Caco-2 (cell line): ENCODE results near the gene TGFA. TPM values are rescaled to one million over a fixed set of nuclear protein-coding genes. Genes with fewer than 3 reads are reported as not detected.

Experiments used
- BruUV-seq: library from RNA; stranded (reverse); fragments of 400-500 nt; replicated peaks from 2 replicates; lab custom pipeline; 2021; lab: Mats Ljungman, UMichigan
- CTCF ChIA-PET: fragments of 300-600 bp; sonication (Branson Sonifier 250); formaldehyde crosslinking; loops from one replicate; lab custom pipeline; 2022; ENCODE audit warnings: antibody characterized with exemption; lab: Charles Lee
- POLR2A ChIA-PET: fragments of 300-600 bp; sonication (Branson Sonifier 250); formaldehyde crosslinking; loops from one replicate; lab custom pipeline; 2022; ENCODE audit warnings: antibody characterized with exemption; lab: Charles Lee
- DNase-seq, 2 experiments: peaks; one replicate each; pipeline versions ENCODE4 v3.0.0 to v3.0.0-alpha.2; 2020 to 2022
- H3K27me3 ChIP-seq: replicated peaks from 2 replicates; pipeline ENCODE4 v1.6.0; 2011; ENCODE audit warnings: low read length; ENCODE audit not compliant: control insufficient read depth, insufficient read depth
- H3K36me3 ChIP-seq: 2 replicates; pipeline ENCODE4 v1.5.1; 2011; ENCODE audit warnings: low read length; ENCODE audit not compliant: control insufficient read depth, insufficient read depth
- H3K4me1 ChIP-seq: fragments of 250-450 bp; sonication (Bioruptor Pico); 2 replicates; pipeline ENCODE4 v1.5.1; 2020; ENCODE audit warnings: mild to moderate bottlenecking
- H3K4me3 ChIP-seq: 2 replicates; pipeline ENCODE4 v1.5.1; 2011; ENCODE audit warnings: low read depth, mild to moderate bottlenecking, control low read depth, low read length
- H3K9me3 ChIP-seq: fragments of 250-450 bp; sonication (Bioruptor Pico); 2 replicates; pipeline ENCODE4 v1.5.1; 2020; ENCODE audit warnings: mild to moderate bottlenecking, moderate library complexity
- H3K27ac Mint-ChIP-seq: one replicate; pipeline ENCODE4 v1.8.0; 2022; ENCODE audit warnings: mixed read lengths; ENCODE audit not compliant: unreplicated experiment
- H3K27me3 Mint-ChIP-seq: one replicate; pipeline ENCODE4 v1.8.0; 2022; ENCODE audit warnings: mixed read lengths; ENCODE audit not compliant: insufficient read depth, unreplicated experiment
- H3K36me3 Mint-ChIP-seq: one replicate; pipeline ENCODE4 v1.8.0; 2022; ENCODE audit warnings: mild to moderate bottlenecking, mixed read lengths; ENCODE audit not compliant: insufficient read depth, unreplicated experiment
- H3K4me1 Mint-ChIP-seq: one replicate; pipeline ENCODE4 v1.8.0; 2022; ENCODE audit warnings: low read depth, mixed read lengths; ENCODE audit not compliant: unreplicated experiment
- H3K4me3 Mint-ChIP-seq: one replicate; pipeline ENCODE4 v1.8.0; 2022; ENCODE audit warnings: mild to moderate bottlenecking, moderate library complexity, mixed read lengths; ENCODE audit not compliant: unreplicated experiment
- H3K9me3 Mint-ChIP-seq: one replicate; pipeline ENCODE4 v1.8.0; 2022; ENCODE audit warnings: mixed read lengths; ENCODE audit not compliant: unreplicated experiment
- CTCF ChIP-seq, 2 experiments: fragments of 200-600 bp in 1 of 2; IDR thresholded peaks; 1 replicate in 1 of 2; 2 replicates in 1 of 2; pipeline versions ENCODE4 v1.5.1 to v1.8.0; 2011 to 2022; ENCODE audit warnings: antibody characterized with exemption in 1 of 2, control low read depth in 1 of 2, inconsistent platforms in 1 of 2, low read depth in 1 of 2, low read length in 1 of 2, mild to moderate bottlenecking in 1 of 2, moderate library complexity in 1 of 2; ENCODE audit not compliant: insufficient read depth in 1 of 2, severe bottlenecking in 1 of 2, unreplicated experiment in 1 of 2
- intact Hi-C: fragments of 100-400 bp; cut with micrococcal nuclease; formaldehyde crosslinking; loops from one replicate; pipeline ENCODE4 v1.10.0; 2022; ENCODE audit not compliant: unreplicated experiment
- total RNA-seq: library from RNA; stranded (reverse); gene quantifications from 2 replicates; pipeline ENCODE4 v1.2.3, GENCODE V29; 2022

TGFA gene
- total RNA-seq, 1 experiment from 2014 or later, result 0.70 TPM

- ChIA-PET CTCF (no interaction called here), POLR2A (no interaction called here)
- no peaks in the 10 kb centered on the region for H3K36me3 Mint-ChIP-seq
- H3K9me3 Mint-ChIP-seq, result no peaks in the 10 kb centered on the region
- Histone ChIP-seq H3K27me3 (no peaks in the 10 kb centered on the region; the same call in 1 of the 2 replicates), H3K4me1 (no peaks in the 10 kb centered on the region), H3K4me3 (no peak overlapping the region), H3K9me3 (no peaks in the 10 kb centered on the region), H3K36me3 (no peaks in the 10 kb centered on the region)
- H3K27ac Mint-ChIP-seq, result no peak overlapping the region
- DNase-seq, result no peak
- no peak for TF ChIP-seq CTCF (IDR thresholded peaks at IDR 0.05; ENCODE audit: insufficient read depth in 1 of 2, low read depth in 1 of 2, low read length in 1 of 2, severe bottlenecking in 1 of 2, unreplicated experiment in 1 of 2)
- intact Hi-C loops, result no loop called here
- H3K4me3 Mint-ChIP-seq, result no peak overlapping the region
- H3K27me3 Mint-ChIP-seq, result peaks cover 19% of the 10 kb centered on the region
- BruUV-seq, result no TSS peak
- no peaks in the 10 kb centered on the region for H3K4me1 Mint-ChIP-seq
These were observed 154.6 kb downstream of the TGFA start for GRCh38 chr2:70399046-70399445.

Other genes starting within 250 kb of the TGFA start
- not detected in 2 replicates for gene ADD2, start 214.4 kb upstream of the TGFA start, total RNA-seq
- gene FIGLA, start 236.8 kb upstream of the TGFA start, total RNA-seq, result not detected in 2 replicates